ENCODE data around the gene ZNF416. TPM values are rescaled to one million over a fixed set of nuclear protein-coding genes. Genes with fewer than 3 reads are reported as not detected.

Gene ZNF416
- total and polyA plus RNA-seq, 4 donors, result 1.7 to 4.6 (median 3.2) TPM

- H3K27me3 ChIP-seq (ENCODE audit: control insufficient read depth in 3 of 3, insufficient read depth in 3 of 3, low read length in 2 of 3), result no peaks in the 10 kb centered on the region
- H3K9me3 ChIP-seq (ENCODE audit: control insufficient read depth in 4 of 4, insufficient read depth in 3 of 4, low read length in 3 of 4), result peaks cover 17 to 59% (median 48%) of the 10 kb centered on the region in 4 donors
- peaks cover 0 to 12% (median 5%) of the 10 kb centered on the region in 5 donors for H3K4me1 ChIP-seq (ENCODE audit: control insufficient read depth in 5 of 5, insufficient read depth in 5 of 5, low read length in 5 of 5)
- no peak overlapping the region for H3K27ac ChIP-seq (ENCODE audit: low read depth in 1 of 2, low read length in 1 of 2)
- peaks cover 39 to 65% (median 52%) of the 10 kb centered on the region in 4 donors for H3K36me3 ChIP-seq (ENCODE audit: control insufficient read depth in 4 of 4, insufficient read depth in 4 of 4, low read length in 4 of 4)
- DNase-seq (no peak), ATAC-seq (ENCODE audit: insufficient read depth, low FRiP score) (no peak)
- no peak for TF ChIP-seq CTCF (IDR thresholded peaks at IDR 0.05; ENCODE audit: control extremely low read depth, extremely low read depth)
- no peak overlapping the region for H3K4me3 ChIP-seq
- no peak overlapping the region for H3K9ac ChIP-seq (ENCODE audit: insufficient read depth in 1 of 2, low read length in 2 of 2)
Measured at GRCh38 chr19:57576661-57577060, 2.0 kb downstream of the ZNF416 start.

DNA sequence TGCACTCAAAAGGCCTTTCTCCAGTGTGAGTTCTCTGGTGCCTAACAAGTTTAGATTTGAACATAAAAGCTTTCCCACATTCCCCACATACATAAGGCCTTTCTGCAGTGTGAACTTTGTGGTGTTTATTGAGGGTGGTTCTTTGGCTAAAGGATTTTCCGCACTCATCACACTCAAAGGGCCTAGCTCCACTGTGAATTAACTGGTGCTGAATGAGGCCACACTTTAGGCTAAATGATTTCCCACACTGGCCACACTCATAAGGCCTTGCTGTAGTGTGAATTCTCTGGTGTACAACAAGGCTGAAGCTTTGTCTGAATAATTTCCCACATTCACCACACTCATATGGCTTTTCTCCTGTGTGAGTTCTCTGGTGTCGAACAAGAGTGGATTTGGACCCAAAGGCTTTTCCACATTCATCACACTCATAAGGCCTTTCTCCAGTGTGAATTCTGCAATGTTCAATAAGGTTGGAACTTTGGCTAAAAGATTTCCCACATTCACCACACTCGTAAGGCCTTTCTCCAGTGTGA lies 6.2 kb downstream of the ZNF416 start:
- peaks cover 40 to 73% (median 55%) of the 10 kb centered on the region in 4 donors for H3K36me3 ChIP-seq (ENCODE audit: control insufficient read depth in 4 of 4, insufficient read depth in 4 of 4, low read length in 4 of 4)
- peaks cover 0 to 4% (median 0%) of the 10 kb centered on the region in 5 donors for H3K4me1 ChIP-seq (ENCODE audit: control insufficient read depth in 5 of 5, insufficient read depth in 5 of 5, low read length in 5 of 5)
- no peaks in the 10 kb centered on the region for H3K27me3 ChIP-seq (ENCODE audit: control insufficient read depth in 3 of 3, insufficient read depth in 3 of 3, low read length in 2 of 3)
- no peak overlapping the region for H3K27ac ChIP-seq (ENCODE audit: low read depth in 1 of 2, low read length in 1 of 2)
- no peak overlapping the region for H3K4me3 ChIP-seq
- ATAC-seq (ENCODE audit: insufficient read depth, low FRiP score) (no peak), DNase-seq (no peak)
- WGBS, 2 donors, result 98% methylated on average over 3 of the region's 3 CpGs
- no peak overlapping the region for H3K9ac ChIP-seq (ENCODE audit: insufficient read depth in 1 of 2, low read length in 2 of 2)
- TF ChIP-seq CTCF (IDR thresholded peaks at IDR 0.05; ENCODE audit: control extremely low read depth, extremely low read depth), result no peak
- H3K9me3 ChIP-seq (ENCODE audit: control insufficient read depth in 4 of 4, insufficient read depth in 3 of 4, low read length in 3 of 4), result peaks cover 24 to 86% (median 60%) of the 10 kb centered on the region in 4 donors

- ATAC-seq (ENCODE audit: insufficient read depth, low FRiP score) (no peak), DNase-seq (no peak)
- no peak overlapping the region for H3K4me3 ChIP-seq
- no peaks in the 10 kb centered on the region for H3K27me3 ChIP-seq (ENCODE audit: control insufficient read depth in 3 of 3, insufficient read depth in 3 of 3, low read length in 2 of 3)
- no peak for TF ChIP-seq CTCF (IDR thresholded peaks at IDR 0.05; ENCODE audit: control extremely low read depth, extremely low read depth)
- H3K36me3 ChIP-seq (ENCODE audit: control insufficient read depth in 4 of 4, insufficient read depth in 4 of 4, low read length in 4 of 4), result peaks cover 33 to 55% (median 45%) of the 10 kb centered on the region in 4 donors
- no peaks in the 10 kb centered on the region for H3K4me1 ChIP-seq (ENCODE audit: control insufficient read depth in 5 of 5, insufficient read depth in 5 of 5, low read length in 5 of 5)
- H3K9me3 ChIP-seq (ENCODE audit: control insufficient read depth in 4 of 4, insufficient read depth in 3 of 4, low read length in 3 of 4), result peaks cover 26 to 84% (median 58%) of the 10 kb centered on the region in 4 donors
- H3K9ac ChIP-seq (ENCODE audit: insufficient read depth in 1 of 2, low read length in 2 of 2), result no peak overlapping the region
- H3K27ac ChIP-seq (ENCODE audit: low read depth in 1 of 2, low read length in 1 of 2), result no peak overlapping the region
Measured at GRCh38 chr19:57570707-57571106, 8.0 kb downstream of the ZNF416 start.
